Astrocyte (in vitro differentiated cells and primary cell): ENCODE results near the gene HGFAC. TPM values are rescaled to one million over a fixed set of nuclear protein-coding genes. Genes with fewer than 3 reads are reported as not detected.

Experiments
- DNase-seq: peaks from one replicate; pipeline ENCODE4 v3.0.0-alpha.2; 2010; ENCODE audit warnings: low read depth
- FAIRE-seq: peaks from 2 replicates; lab custom pipeline; 2011; peaks lifted over from hg19 to GRCh38; lab: Jason Lieb, UNC
- H2AFZ ChIP-seq: 2 replicates; pipeline ENCODE4 v1.6.0; 2012; ENCODE audit warnings: low read depth, low read length, inconsistent platforms
- H3K27ac ChIP-seq: 2 replicates; pipeline ENCODE4 v1.5.1; 2011; ENCODE audit warnings: low read depth, low read length, inconsistent platforms
- H3K27me3 ChIP-seq: 2 replicates; pipeline ENCODE4 v1.6.0; 2011; ENCODE audit warnings: low read length, inconsistent platforms; ENCODE audit not compliant: insufficient read depth
- H3K36me3 ChIP-seq: 2 replicates; pipeline ENCODE4 v1.5.1; 2011; ENCODE audit warnings: low read length, inconsistent platforms; ENCODE audit not compliant: insufficient read depth
- H3K4me1 ChIP-seq: 2 replicates; pipeline ENCODE4 v1.5.1; 2011; ENCODE audit warnings: low read length, inconsistent platforms; ENCODE audit not compliant: insufficient read depth
- H3K4me2 ChIP-seq: 2 replicates; pipeline ENCODE4 v1.6.0; 2012; ENCODE audit warnings: low read length, inconsistent platforms
- H3K4me3 ChIP-seq: 2 replicates; pipeline ENCODE4 v1.5.1; 2011; ENCODE audit warnings: low read depth, mild to moderate bottlenecking, low read length, inconsistent platforms; ENCODE audit not compliant: insufficient read depth
- H3K79me2 ChIP-seq: 2 replicates; pipeline ENCODE4 v1.6.0; 2012; ENCODE audit warnings: mild to moderate bottlenecking, low read length, inconsistent platforms; ENCODE audit not compliant: insufficient read depth
- H3K9ac ChIP-seq: 2 replicates; pipeline ENCODE4 v1.6.0; 2012; ENCODE audit warnings: mild to moderate bottlenecking, low read length, inconsistent platforms
- H3K9me3 ChIP-seq: 2 replicates; pipeline ENCODE4 v1.5.1; 2012; ENCODE audit warnings: low read depth, mild to moderate bottlenecking, low read length, inconsistent platforms; ENCODE audit not compliant: insufficient read depth
- H4K20me1 ChIP-seq: 2 replicates; pipeline ENCODE4 v1.6.0; 2012; ENCODE audit warnings: low read length, inconsistent platforms; ENCODE audit not compliant: insufficient read depth
- H3K27ac Mint-ChIP-seq: one replicate; pipeline ENCODE4 v1.8.0; 2021; ENCODE audit warnings: mild to moderate bottlenecking, mixed read lengths; ENCODE audit not compliant: unreplicated experiment
- H3K27me3 Mint-ChIP-seq: one replicate; pipeline ENCODE4 v1.8.0; 2021; ENCODE audit warnings: low read depth, mixed read lengths; ENCODE audit not compliant: unreplicated experiment
- H3K36me3 Mint-ChIP-seq: one replicate; pipeline ENCODE4 v1.8.0; 2021; ENCODE audit warnings: low read depth, mixed read lengths; ENCODE audit not compliant: unreplicated experiment
- H3K4me1 Mint-ChIP-seq: one replicate; pipeline ENCODE4 v1.8.0; 2021; ENCODE audit warnings: low read depth, mixed read lengths; ENCODE audit not compliant: unreplicated experiment
- H3K4me3 Mint-ChIP-seq: one replicate; pipeline ENCODE4 v1.8.0; 2021; ENCODE audit warnings: mild to moderate bottlenecking, moderate library complexity, mixed read lengths; ENCODE audit not compliant: unreplicated experiment
- H3K9me3 Mint-ChIP-seq: one replicate; pipeline ENCODE4 v1.8.0; 2021; ENCODE audit warnings: mild to moderate bottlenecking, mixed read lengths; ENCODE audit not compliant: unreplicated experiment
- CTCF ChIP-seq: IDR thresholded peaks from 2 replicates; pipeline ENCODE4 v1.5.1; 2011; ENCODE audit warnings: low read depth, mild to moderate bottlenecking, inconsistent platforms, low read length, moderate library complexity; ENCODE audit not compliant: insufficient read depth
- EZH2 ChIP-seq: IDR thresholded peaks from 2 replicates; pipeline ENCODE4 v1.6.1; 2012; ENCODE audit warnings: mild to moderate bottlenecking, low read length, inconsistent platforms; ENCODE audit not compliant: insufficient read depth
- total RNA-seq: library from RNA; stranded (reverse); gene quantifications from 2 replicates; pipeline ENCODE4 v1.2.1, GENCODE V29; 2021

Gene HGFAC
- total RNA-seq, 1 donor from 2014 or later: 0.52 TPM

GRCh38 chr4:3413675-3414420, 27.9 kb upstream of the HGFAC start:
- Mint-ChIP-seq H3K27me3 (no peaks in the 10 kb centered on the region), H3K9me3 (no peaks in the 10 kb centered on the region), H3K4me1 (no peaks in the 10 kb centered on the region), H3K27ac (no peak overlapping the region), H3K36me3 (peaks cover 10% of the 10 kb centered on the region), H3K4me3 (no peak overlapping the region)
- H3K79me2 ChIP-seq: peaks cover 11% of the 10 kb centered on the region
- no peaks in the 10 kb centered on the region for H3K9me3 ChIP-seq
- no peak for FAIRE-seq
- no peak overlapping the region for H2AFZ ChIP-seq
- DNase-seq: no peak
- no peaks in the 10 kb centered on the region for H3K36me3 ChIP-seq
- H3K9ac ChIP-seq: no peak overlapping the region
- no peak overlapping the region for H3K27ac ChIP-seq
- no peak overlapping the region for H3K4me2 ChIP-seq
- no peak overlapping the region for H3K4me3 ChIP-seq
- peaks cover 42% of the 10 kb centered on the region for H4K20me1 ChIP-seq
- no peaks in the 10 kb centered on the region for H3K27me3 ChIP-seq
- no peaks in the 10 kb centered on the region for H3K4me1 ChIP-seq
- TF ChIP-seq CTCF: no peak
- no peak for TF ChIP-seq EZH2

GRCh38 chr4:3414421-3415279, 27.1 kb upstream of the HGFAC start:
- H3K27ac Mint-ChIP-seq: no peak overlapping the region

More at GRCh38 chr4:3414421-3415279, 27.1 kb upstream of the HGFAC start:
- Mint-ChIP-seq H3K27me3 (no peaks in the 10 kb centered on the region), H3K36me3 (peaks cover 10% of the 10 kb centered on the region), H3K9me3 (no peaks in the 10 kb centered on the region), H3K4me1 (no peaks in the 10 kb centered on the region), H3K4me3 (no peak overlapping the region)
- no peak overlapping the region for H3K4me2 ChIP-seq
- H3K36me3 ChIP-seq: no peaks in the 10 kb centered on the region
- TF ChIP-seq CTCF (no peak), EZH2 (no peak)
- DNase-seq (no peak), FAIRE-seq (no peak)
- H2AFZ ChIP-seq: no peak overlapping the region
- no peaks in the 10 kb centered on the region for H3K9me3 ChIP-seq
- no peaks in the 10 kb centered on the region for H3K4me1 ChIP-seq
- peaks cover 35% of the 10 kb centered on the region for H4K20me1 ChIP-seq
- no peaks in the 10 kb centered on the region for H3K27me3 ChIP-seq
- no peak overlapping the region for H3K4me3 ChIP-seq
- H3K79me2 ChIP-seq: peaks cover 9% of the 10 kb centered on the region
- no peak overlapping the region for H3K27ac ChIP-seq
- H3K9ac ChIP-seq: no peak overlapping the region
